Progenitor cell of endocrine pancreas (in vitro differentiated cells): ENCODE measurements around the gene DLD. TPM values are rescaled to one million over a fixed set of nuclear protein-coding genes. Genes with fewer than 3 reads are reported as not detected.

Source experiments
- DNase-seq: peaks from one replicate; pipeline ENCODE4 v3.0.0; 2021; ENCODE audit warnings: low spot score; ENCODE audit not compliant: unreplicated experiment
- H3K27ac Mint-ChIP-seq: 2 replicates; pipeline ENCODE4 v1.8.0; 2021; ENCODE audit warnings: mild to moderate bottlenecking, moderate library complexity, mixed read lengths
- H3K27me3 Mint-ChIP-seq: 2 replicates; pipeline ENCODE4 v1.8.0; 2021; ENCODE audit warnings: mixed read lengths
- H3K36me3 Mint-ChIP-seq: 2 replicates; pipeline ENCODE4 v1.8.0; 2022; ENCODE audit warnings: mixed read lengths; ENCODE audit not compliant: insufficient read depth
- H3K4me1 Mint-ChIP-seq: 2 replicates; pipeline ENCODE4 v1.8.0; 2021; ENCODE audit warnings: low read depth, mixed read lengths
- H3K4me3 Mint-ChIP-seq: 2 replicates; pipeline ENCODE4 v1.8.0; 2021; ENCODE audit warnings: low read depth, mild to moderate bottlenecking, moderate library complexity, mixed read lengths
- H3K9me3 Mint-ChIP-seq: 2 replicates; pipeline ENCODE4 v1.8.0; 2021; ENCODE audit warnings: low read depth, mixed read lengths
- total RNA-seq: library from RNA; stranded (reverse); gene quantifications from 2 replicates; pipeline ENCODE4 v1.2.1, GENCODE V29; 2021
- TF ChIP-seq, protein P1 (sequence below): fragments of 200-600 bp; sonication (generic); IDR thresholded peaks from one replicate; pipeline ENCODE4 v1.5.0; 2021; ENCODE audit warnings: antibody characterized with exemption, mild to moderate bottlenecking; ENCODE audit not compliant: unreplicated experiment

Gene DLD
- total RNA-seq, 1 donor from 2014 or later: 75.7 TPM

DNA sequence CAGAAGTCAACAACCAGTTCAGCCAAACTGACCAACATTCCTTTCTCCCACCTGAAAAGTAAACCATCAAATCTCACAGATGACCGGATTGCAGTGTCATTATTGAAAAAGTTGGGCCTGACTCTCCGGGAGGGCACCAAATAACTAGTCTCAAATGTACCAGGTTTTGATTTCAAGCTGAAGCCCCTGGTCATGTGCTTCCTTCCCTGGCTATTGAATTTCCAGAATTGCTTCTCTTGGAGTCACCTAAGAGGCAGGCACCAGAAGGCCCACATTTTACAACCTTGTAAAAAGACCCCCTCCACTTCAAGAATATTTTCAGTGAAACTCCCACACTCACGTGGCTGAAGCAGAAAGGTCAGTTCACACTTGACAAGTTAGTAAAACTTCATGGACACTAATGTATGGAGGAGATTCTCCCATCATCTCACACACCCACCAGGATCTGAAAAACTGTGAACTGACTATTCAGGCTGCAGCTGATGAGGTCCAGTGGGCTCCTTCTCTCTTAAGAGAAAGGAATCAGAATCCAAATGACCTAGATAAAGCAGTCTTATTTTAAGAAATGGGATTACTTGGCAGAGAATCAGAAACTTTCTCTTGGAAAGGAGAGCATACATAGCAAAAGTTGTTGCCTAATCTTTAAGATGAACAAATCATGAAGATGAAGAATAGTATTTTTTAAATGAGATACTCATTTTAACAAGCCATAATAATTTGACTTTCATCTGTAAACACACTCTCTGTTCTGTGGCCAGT, 53.6 kb downstream of the DLD start:
- Mint-ChIP-seq H3K27ac (peak overlapping the region; percentile 17), H3K4me3 (no peak overlapping the region)

DNA sequence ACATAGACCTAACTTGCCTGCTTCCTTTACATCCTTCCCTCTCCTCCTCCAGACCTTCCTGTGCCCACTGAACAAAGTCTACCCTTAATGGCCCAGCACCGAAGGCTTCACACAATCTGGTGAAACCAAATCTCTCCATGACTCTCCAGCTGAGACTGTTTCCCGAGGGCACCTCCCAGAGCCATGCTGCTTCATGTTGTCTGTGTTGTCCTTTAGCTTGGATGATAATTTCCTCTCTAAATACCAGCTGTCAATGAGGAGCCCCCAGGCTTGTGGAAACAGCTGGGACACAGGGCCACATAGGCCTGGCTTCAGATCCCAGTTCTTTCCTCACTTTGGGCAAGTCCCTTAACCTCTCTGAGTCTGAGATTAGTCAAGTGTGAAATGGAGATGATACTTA, 54.3 kb downstream of the DLD start:
- Mint-ChIP-seq H3K4me3 (no peak overlapping the region), H3K4me1 (peaks cover 9% of the 10 kb centered on the region), H3K36me3 (peaks cover 48% of the 10 kb centered on the region), H3K27me3 (no peaks in the 10 kb centered on the region), H3K27ac (no peak overlapping the region), H3K9me3 (no peaks in the 10 kb centered on the region)
- TF ChIP-seq, protein P1, sequence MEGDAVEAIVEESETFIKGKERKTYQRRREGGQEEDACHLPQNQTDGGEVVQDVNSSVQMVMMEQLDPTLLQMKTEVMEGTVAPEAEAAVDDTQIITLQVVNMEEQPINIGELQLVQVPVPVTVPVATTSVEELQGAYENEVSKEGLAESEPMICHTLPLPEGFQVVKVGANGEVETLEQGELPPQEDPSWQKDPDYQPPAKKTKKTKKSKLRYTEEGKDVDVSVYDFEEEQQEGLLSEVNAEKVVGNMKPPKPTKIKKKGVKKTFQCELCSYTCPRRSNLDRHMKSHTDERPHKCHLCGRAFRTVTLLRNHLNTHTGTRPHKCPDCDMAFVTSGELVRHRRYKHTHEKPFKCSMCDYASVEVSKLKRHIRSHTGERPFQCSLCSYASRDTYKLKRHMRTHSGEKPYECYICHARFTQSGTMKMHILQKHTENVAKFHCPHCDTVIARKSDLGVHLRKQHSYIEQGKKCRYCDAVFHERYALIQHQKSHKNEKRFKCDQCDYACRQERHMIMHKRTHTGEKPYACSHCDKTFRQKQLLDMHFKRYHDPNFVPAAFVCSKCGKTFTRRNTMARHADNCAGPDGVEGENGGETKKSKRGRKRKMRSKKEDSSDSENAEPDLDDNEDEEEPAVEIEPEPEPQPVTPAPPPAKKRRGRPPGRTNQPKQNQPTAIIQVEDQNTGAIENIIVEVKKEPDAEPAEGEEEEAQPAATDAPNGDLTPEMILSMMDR: no peak
- DNase-seq: no peak

More for the DNA sequence above, 53.6 kb downstream of the DLD start:
- Mint-ChIP-seq H3K9me3 (no peaks in the 10 kb centered on the region), H3K36me3 (peaks cover 47% of the 10 kb centered on the region), H3K27me3 (no peaks in the 10 kb centered on the region), H3K4me1 (peaks cover 7% of the 10 kb centered on the region)
- TF ChIP-seq, protein P1: no peak
- DNase-seq: no peak

DNA sequence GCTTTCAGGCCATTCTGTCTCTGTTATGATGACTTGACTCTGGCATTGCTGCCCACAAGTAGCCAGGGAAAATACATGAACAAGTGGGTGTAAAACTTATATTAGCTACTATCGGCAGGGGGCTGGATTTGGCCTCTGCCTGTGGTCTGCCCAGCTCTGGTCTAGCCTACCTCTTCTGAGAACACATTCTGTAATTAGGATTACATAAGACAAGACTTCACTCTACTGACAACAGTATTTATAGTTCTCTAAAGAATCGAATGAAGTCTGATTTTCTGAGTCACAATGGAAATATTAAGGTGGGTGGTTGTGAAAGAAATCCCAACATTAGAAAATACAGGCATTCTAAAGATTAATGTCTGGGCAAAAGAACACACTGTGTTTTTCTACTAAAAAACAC, 55.5 kb downstream of the DLD start:
- Mint-ChIP-seq H3K4me3 (no peak overlapping the region), H3K27ac (no peak overlapping the region), H3K4me1 (peaks cover 13% of the 10 kb centered on the region), H3K9me3 (no peaks in the 10 kb centered on the region), H3K27me3 (no peaks in the 10 kb centered on the region), H3K36me3 (peaks cover 52% of the 10 kb centered on the region)
- TF ChIP-seq, protein P1: no peak
- DNase-seq: no peak

DNA sequence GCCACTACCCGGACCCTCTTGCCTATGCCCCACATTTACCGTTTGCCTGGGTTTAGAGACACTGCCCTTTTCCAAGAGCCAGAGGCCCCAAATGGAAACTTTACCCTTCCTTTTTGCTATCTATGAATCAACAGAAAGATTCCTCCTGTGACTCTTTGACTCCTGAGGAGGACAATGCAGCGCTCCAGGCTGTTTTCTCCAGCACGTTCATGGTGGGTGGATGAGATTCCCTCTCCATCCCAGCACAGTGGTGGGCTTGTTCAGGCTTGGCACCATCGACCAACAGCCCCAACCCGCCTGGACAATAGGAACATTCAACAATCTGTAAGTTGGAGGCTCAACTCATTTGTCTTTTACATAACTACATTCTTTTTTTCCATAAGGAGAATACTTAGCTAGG, 55.9 kb downstream of the DLD start:
- H3K27ac Mint-ChIP-seq: no peak overlapping the region
- H3K4me3 Mint-ChIP-seq: no peak overlapping the region
- TF ChIP-seq, protein P1: no peak
- H3K9me3 Mint-ChIP-seq: no peaks in the 10 kb centered on the region
- H3K36me3 Mint-ChIP-seq: peaks cover 57% of the 10 kb centered on the region
- peaks cover 14% of the 10 kb centered on the region for H3K4me1 Mint-ChIP-seq
- no peaks in the 10 kb centered on the region for H3K27me3 Mint-ChIP-seq
- DNase-seq: no peak

DNA sequence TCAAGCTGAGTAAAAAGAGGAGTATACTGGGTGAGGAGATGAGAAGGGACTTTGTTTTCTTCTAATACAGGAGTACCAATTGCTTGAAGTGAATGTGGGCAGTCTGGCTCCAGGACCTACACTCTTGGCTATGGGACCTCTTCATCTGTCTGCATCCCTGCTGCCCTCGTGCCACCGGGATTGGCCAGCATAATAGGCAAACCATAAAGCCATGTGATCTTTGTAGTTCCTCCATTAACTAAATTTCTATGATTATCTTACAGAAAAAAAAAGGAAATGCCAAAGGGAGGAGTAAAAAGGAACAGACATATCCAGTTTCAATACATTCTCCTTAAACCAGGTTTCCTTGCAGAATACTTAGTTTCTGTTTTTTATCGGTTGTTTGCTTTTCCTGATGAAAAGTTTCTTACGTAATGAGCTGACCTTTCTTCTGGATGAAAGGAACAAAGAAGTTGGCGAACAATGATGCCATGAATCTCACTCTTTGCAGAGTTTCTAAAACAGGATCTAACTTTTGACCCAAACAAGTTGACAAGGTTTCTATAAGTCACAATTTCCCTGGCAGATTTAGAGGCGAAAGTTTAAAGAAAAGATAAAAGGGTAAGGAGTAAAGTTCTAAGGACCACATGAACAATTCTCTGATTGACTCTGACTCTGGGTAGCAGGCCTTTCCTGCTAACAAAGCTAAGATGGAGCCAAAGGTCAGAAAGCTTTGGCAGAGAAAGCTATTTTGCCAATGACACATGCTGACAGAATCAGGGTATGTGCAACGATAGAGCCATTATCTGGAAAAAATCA, 57.9 kb downstream of the DLD start:
- no peak for DNase-seq
- Mint-ChIP-seq H3K27ac (peak overlapping the region; percentile 22), H3K4me1 (peaks cover 31% of the 10 kb centered on the region), H3K36me3 (peaks cover 55% of the 10 kb centered on the region), H3K4me3 (no peak overlapping the region), H3K27me3 (no peaks in the 10 kb centered on the region), H3K9me3 (no peaks in the 10 kb centered on the region)
- TF ChIP-seq, protein P1: no peak
